ENCODE measurements around the gene GTPBP10. TPM values are rescaled to one million over a fixed set of nuclear protein-coding genes. Genes with fewer than 3 reads are reported as not detected.

The GTPBP10 gene
- total RNA-seq, 4 donors from 2014 or later = 11.2 to 35.2 (median 19.0) TPM

DNA sequence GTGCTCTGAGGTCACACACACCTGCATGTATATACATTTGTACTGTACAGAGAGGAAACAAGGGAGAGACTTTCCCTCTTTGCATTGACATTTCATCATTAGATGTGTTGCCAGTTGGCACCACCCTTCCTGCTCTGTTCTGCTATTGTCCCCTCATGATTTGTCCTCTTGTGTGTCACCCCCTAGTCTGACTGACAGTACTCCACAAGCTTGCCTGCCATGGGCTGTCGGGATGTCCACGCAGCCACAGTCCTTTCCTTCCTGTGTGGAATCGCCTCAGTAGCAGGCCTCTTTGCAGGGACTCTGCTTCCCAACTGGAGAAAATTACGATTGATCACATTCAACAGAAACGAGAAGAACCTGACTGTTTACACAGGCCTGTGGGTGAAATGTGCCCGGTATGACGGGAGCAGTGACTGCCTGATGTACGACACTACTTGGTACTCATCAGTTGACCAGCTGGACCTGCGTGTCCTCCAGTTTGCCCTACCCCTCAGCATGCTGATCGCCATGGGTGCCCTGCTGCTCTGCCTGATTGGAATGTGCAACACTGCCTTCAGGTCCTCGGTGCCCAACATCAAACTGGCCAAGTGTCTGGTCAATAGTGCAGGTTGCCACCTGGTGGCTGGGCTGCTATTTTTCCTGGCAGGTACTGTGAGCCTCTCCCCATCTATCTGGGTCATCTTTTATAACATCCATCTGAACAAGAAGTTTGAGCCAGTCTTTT is 66.1 kb downstream of the GTPBP10 start:
- no peak overlapping the region for H3K27ac ChIP-seq
- H3K36me3 ChIP-seq = no peaks in the 10 kb centered on the region
- H3K9me3 ChIP-seq = no peaks in the 10 kb centered on the region
- TF ChIP-seq, protein P1, sequence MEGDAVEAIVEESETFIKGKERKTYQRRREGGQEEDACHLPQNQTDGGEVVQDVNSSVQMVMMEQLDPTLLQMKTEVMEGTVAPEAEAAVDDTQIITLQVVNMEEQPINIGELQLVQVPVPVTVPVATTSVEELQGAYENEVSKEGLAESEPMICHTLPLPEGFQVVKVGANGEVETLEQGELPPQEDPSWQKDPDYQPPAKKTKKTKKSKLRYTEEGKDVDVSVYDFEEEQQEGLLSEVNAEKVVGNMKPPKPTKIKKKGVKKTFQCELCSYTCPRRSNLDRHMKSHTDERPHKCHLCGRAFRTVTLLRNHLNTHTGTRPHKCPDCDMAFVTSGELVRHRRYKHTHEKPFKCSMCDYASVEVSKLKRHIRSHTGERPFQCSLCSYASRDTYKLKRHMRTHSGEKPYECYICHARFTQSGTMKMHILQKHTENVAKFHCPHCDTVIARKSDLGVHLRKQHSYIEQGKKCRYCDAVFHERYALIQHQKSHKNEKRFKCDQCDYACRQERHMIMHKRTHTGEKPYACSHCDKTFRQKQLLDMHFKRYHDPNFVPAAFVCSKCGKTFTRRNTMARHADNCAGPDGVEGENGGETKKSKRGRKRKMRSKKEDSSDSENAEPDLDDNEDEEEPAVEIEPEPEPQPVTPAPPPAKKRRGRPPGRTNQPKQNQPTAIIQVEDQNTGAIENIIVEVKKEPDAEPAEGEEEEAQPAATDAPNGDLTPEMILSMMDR (IDR thresholded peaks at IDR 0.05) = no peak
- no peak for TF ChIP-seq POLR2A (IDR thresholded peaks at IDR 0.05)
- no peak for DNase-seq
- no peaks in the 10 kb centered on the region for H3K27me3 ChIP-seq
- H3K4me3 ChIP-seq = no peak overlapping the region
- no peaks in the 10 kb centered on the region for H3K4me1 ChIP-seq
- intact Hi-C loops (cut with DNase I; ENCODE audit: low total_unique reads) = no loop called here

DNA sequence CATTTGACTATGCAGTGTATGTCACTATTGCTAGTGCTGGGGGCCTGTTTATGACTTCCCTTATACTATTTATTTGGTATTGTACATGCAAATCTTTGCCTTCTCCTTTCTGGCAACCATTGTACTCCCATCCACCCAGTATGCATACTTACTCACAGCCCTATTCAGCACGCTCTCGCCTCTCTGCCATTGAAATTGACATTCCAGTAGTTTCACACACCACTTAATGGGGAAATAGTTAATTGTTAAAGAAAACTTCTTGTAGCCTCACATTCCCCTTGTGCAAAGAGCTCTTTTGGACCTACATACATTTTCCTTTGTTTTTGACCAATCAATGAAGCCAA is 66.6 kb downstream of the GTPBP10 start:
- no peak for DNase-seq
- no peak overlapping the region for H3K4me3 ChIP-seq
- no peaks in the 10 kb centered on the region for H3K36me3 ChIP-seq
- no peaks in the 10 kb centered on the region for H3K27me3 ChIP-seq
- no peaks in the 10 kb centered on the region for H3K4me1 ChIP-seq
- TF ChIP-seq POLR2A (IDR thresholded peaks at IDR 0.05) = no peak
- TF ChIP-seq, protein P1 (IDR thresholded peaks at IDR 0.05) = no peak
- no peaks in the 10 kb centered on the region for H3K9me3 ChIP-seq
- H3K27ac ChIP-seq = no peak overlapping the region
- intact Hi-C loops (cut with DNase I; ENCODE audit: low total_unique reads) = no loop called here

DNA sequence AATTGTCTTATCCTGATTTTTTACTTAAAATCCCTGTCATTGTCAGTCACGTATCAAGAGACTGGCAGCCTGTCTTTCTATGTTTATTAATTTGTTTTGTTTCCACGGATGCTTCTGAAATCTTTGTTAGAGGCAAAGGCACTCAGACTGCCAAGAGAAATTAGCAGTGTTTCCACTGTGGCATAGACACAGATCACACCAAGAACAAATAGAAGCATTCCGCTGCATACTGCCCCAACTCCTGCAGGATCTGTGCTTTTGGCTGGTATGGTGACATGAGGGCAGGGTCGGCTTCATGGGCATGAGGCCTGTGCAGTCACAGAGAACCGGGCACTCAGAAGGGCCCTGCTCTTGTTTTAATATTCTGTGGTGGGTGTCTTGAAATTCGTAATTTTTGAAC is 75.1 kb downstream of the GTPBP10 start:
- intact Hi-C loops (cut with DNase I; ENCODE audit: low total_unique reads) = no loop called here
- TF ChIP-seq, protein P1 (IDR thresholded peaks at IDR 0.05) = no peak
- no peak for TF ChIP-seq POLR2A (IDR thresholded peaks at IDR 0.05)
- H3K36me3 ChIP-seq = no peaks in the 10 kb centered on the region
- no peak overlapping the region for H3K4me3 ChIP-seq
- no peaks in the 10 kb centered on the region for H3K4me1 ChIP-seq
- no peaks in the 10 kb centered on the region for H3K27me3 ChIP-seq
- no peaks in the 10 kb centered on the region for H3K9me3 ChIP-seq
- no peak overlapping the region for H3K27ac ChIP-seq
- no peak for DNase-seq

DNA sequence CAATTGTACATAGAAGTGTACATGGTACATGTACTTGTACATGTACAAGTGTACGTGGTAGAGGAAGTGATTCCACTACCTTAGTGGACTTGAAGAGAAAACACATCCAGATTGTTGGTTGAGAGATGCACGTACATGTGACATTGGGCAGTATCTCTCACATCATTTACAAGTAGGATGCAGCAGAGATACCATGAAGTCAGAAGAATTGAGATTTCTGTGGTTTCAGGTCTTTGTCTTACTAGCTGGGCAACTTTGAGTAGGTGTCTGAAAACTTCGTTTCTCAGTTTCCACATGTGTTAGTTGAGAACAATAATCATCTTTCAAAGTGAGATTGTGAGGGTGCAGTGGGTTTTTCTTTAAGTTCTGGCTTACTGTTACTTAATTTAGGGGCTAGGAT is 78.2 kb downstream of the GTPBP10 start:
- TF ChIP-seq POLR2A (IDR thresholded peaks at IDR 0.05) = no peak
- TF ChIP-seq, protein P1 (IDR thresholded peaks at IDR 0.05) = no peak
- no peak for DNase-seq
- intact Hi-C loops (cut with DNase I; ENCODE audit: low total_unique reads) = no loop called here
- H3K36me3 ChIP-seq = no peaks in the 10 kb centered on the region
- H3K27ac ChIP-seq = no peak overlapping the region
- no peaks in the 10 kb centered on the region for H3K4me1 ChIP-seq
- no peaks in the 10 kb centered on the region for H3K9me3 ChIP-seq
- H3K27me3 ChIP-seq = no peaks in the 10 kb centered on the region
- H3K4me3 ChIP-seq = no peak overlapping the region

DNA sequence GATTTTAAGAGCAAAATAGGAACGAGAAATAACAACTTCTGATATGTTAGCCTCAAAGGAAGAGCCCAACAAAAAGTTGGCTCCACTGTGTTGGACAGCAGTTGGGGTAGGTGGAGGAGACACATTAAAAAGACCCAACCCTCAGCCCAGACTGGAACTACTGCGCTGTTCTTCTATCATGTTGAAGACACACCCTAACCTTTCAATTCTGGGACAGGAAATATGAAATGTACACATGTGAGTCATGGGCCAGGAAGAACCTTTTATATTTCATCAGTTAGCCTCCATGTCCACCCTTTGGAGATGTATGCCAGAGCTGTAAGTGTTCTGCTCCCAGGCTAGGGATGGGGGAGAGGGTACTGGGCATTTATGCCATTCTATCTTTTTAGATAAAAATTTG is 78.9 kb downstream of the GTPBP10 start:
- no peak for DNase-seq
- no peaks in the 10 kb centered on the region for H3K9me3 ChIP-seq
- H3K4me3 ChIP-seq = no peak overlapping the region
- H3K4me1 ChIP-seq = no peaks in the 10 kb centered on the region
- H3K27me3 ChIP-seq = no peaks in the 10 kb centered on the region
- TF ChIP-seq, protein P1 (IDR thresholded peaks at IDR 0.05) = no peak
- no peak for TF ChIP-seq POLR2A (IDR thresholded peaks at IDR 0.05)
- intact Hi-C loops (cut with DNase I; ENCODE audit: low total_unique reads) = no loop called here
- H3K27ac ChIP-seq = no peak overlapping the region
- no peaks in the 10 kb centered on the region for H3K36me3 ChIP-seq

All from uterus (tissue), 4 donors.